Gastrocnemius medialis (tissue), 4 donors: ENCODE data around the gene CTNNBL1. TPM values are rescaled to one million over a fixed set of nuclear protein-coding genes. Genes with fewer than 3 reads are reported as not detected.

Experiments
- ATAC-seq, 2 donors: fragments of 150-250 bp; one replicate each; pipeline ENCODE4 v1.9.1; 2016
- DNase-seq, 2 donors: peaks; one replicate each; pipeline ENCODE4 v3.0.0-alpha.2; 2019
- H3K27ac ChIP-seq, 4 donors: fragments of 200-600 bp; sonication (generic); 1 replicate in 1 of 4; 2 replicates in 3 of 4; pipeline ENCODE4 v1.5.1; 2016 to 2018; ENCODE audit warnings: mild to moderate bottlenecking in 2 of 4, moderate library complexity in 1 of 4
- H3K27me3 ChIP-seq, 3 donors: fragments of 200-600 bp; sonication (generic) in 2 of 3; 1 replicate in 1 of 3; 2 replicates in 2 of 3; pipeline versions ENCODE4 v1.5.1 to v1.6.0; 2016 to 2019; ENCODE audit warnings: mild to moderate bottlenecking in 1 of 3, moderate library complexity in 1 of 3
- H3K36me3 ChIP-seq, 2 donors: fragments of 200-600 bp; sonication (generic) in 1 of 2; one replicate each; pipeline ENCODE4 v1.5.1; 2017 to 2018
- H3K4me1 ChIP-seq, 2 donors: fragments of 200-600 bp; sonication (generic) in 1 of 2; one replicate each; pipeline ENCODE4 v1.5.1; 2016 to 2017; ENCODE audit warnings: mild to moderate bottlenecking in 2 of 2
- H3K4me3 ChIP-seq, 4 donors: fragments of 200-600 bp; sonication (generic) in 3 of 4; 1 replicate in 1 of 4; 2 replicates in 3 of 4; pipeline ENCODE4 v1.5.1; 2016 to 2019; ENCODE audit warnings: mild to moderate bottlenecking in 2 of 4
- H3K9me3 ChIP-seq, 3 donors: fragments of 200-600 bp; sonication (generic) in 2 of 3; 1 replicate in 1 of 3; 2 replicates in 2 of 3; pipeline ENCODE4 v1.5.1; 2016 to 2019
- CTCF ChIP-seq, 5 experiments: fragments of 450-650 bp in 3 of 5; fragments of 200-600 bp in 2 of 5; sonication (generic) in 2 of 5; IDR thresholded peaks in 4 of 5; conservative IDR thresholded peaks in 1 of 5; 1 replicate in 4 of 5; 2 replicates in 1 of 5; pipeline ENCODE4 v1.5.1; 2016 to 2019; ENCODE audit warnings: antibody characterized with exemption in 5 of 5, mild to moderate bottlenecking in 3 of 5, moderate library complexity in 3 of 5
- POLR2A ChIP-seq, 2 donors: fragments of 450-650 bp; IDR thresholded peaks; one replicate each; pipeline ENCODE4 v1.6.1; 2017; ENCODE audit warnings: antibody characterized with exemption in 2 of 2, mild to moderate bottlenecking in 2 of 2, moderate library complexity in 2 of 2
- in situ Hi-C, 4 donors: fragments of 200-750 bp; cut with MboI; loops; one replicate each; pipeline versions ENCODE4 v1.15.0 to v1.8.0; 2017; ENCODE audit warnings: low sequenced_read_pairs in 4 of 4
- intact Hi-C: fragments of 100-400 bp; cut with DNase I; formaldehyde crosslinking; loops from one replicate; pipeline ENCODE4 v1.15.1; 2023; ENCODE audit warnings: low total_unique reads
- total RNA-seq, 4 donors: library from RNA; depleted of rRNA; stranded (reverse); fragments of >200 nt; gene quantifications; one replicate each; pipeline versions ENCODE4 v1.1.0 to v1.2.3, GENCODE V29; 2016

CTNNBL1 gene
- total RNA-seq, 4 donors from 2014 or later, result 23.1 to 35.4 (median 30.3) TPM

GRCh38 chr20:37918035-37918434, 224.2 kb downstream of the CTNNBL1 start:
- Histone ChIP-seq H3K4me3 (no peak overlapping the region), H3K9me3 (no peaks in the 10 kb centered on the region), H3K4me1 (no peaks in the 10 kb centered on the region), H3K27ac (no peak overlapping the region), H3K27me3 (peaks cover 53 to 61% (median 53%) of the 10 kb centered on the region in 3 donors), H3K36me3 (no peaks in the 10 kb centered on the region)
- intact Hi-C loops (no loop called here), in situ Hi-C loops (loop anchor here in 1 of 4 donors (25.0 kb wide), 1 partner anchor 106 kb away; no protein-coding TSS in a partner anchor)
- no peak for ATAC-seq
- DNase-seq, result no peak
- no peak for TF ChIP-seq CTCF (IDR thresholded peaks at IDR 0.05 in 4 of 5, conservative IDR thresholded peaks at IDR 0.05 in 1 of 5)
- TF ChIP-seq POLR2A (IDR thresholded peaks at IDR 0.05), result no peak

DNA sequence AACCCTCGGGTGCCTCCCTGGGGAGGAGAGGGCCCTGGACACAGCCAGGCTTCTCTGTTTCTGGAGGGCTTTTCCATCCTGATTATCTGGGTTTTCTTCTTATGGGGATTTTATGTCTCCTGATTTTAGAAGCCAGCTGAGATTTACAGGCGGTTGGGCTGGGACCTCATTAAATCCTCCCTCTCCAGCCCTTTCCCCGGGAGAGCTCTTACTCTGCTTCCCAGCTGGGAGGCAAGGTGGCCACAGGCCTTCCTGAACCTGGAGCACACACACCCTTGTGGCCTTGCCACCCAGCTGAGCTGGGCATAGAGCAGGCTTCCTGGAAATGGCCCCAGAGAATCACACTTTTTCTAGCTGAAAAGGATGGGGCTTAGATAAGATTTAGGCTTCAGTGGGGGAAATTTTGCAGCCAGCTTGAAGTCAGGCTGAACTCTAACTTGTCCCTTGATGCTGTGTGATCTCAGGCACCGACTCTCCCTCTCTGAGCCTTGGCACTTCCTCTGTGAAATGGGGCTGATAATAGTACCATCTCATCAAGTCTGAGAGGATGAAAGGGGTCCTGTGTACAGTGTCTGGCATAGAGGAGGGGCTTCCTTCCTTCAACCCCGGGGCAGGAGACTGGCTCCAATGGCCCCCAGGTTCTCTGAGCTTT, 225.7 kb downstream of the CTNNBL1 start:
- Histone ChIP-seq H3K36me3 (no peaks in the 10 kb centered on the region), H3K4me1 (no peaks in the 10 kb centered on the region), H3K4me3 (no peak overlapping the region), H3K27me3 (peaks cover 38 to 48% (median 39%) of the 10 kb centered on the region in 3 donors), H3K27ac (no peak overlapping the region), H3K9me3 (no peaks in the 10 kb centered on the region)
- ATAC-seq (no peak), DNase-seq (no peak)
- no peak for TF ChIP-seq POLR2A (IDR thresholded peaks at IDR 0.05)
- TF ChIP-seq CTCF (IDR thresholded peaks at IDR 0.05 in 4 of 5, conservative IDR thresholded peaks at IDR 0.05 in 1 of 5), result no peak
- in situ Hi-C loops, result loop anchor here in 1 of 4 donors (25.0 kb wide), 1 partner anchor 107 kb away; no protein-coding TSS in a partner anchor
- intact Hi-C loops, result no loop called here

- no peak for DNase-seq
- no peaks in the 10 kb centered on the region for H3K4me1 ChIP-seq
- H3K36me3 ChIP-seq, result no peaks in the 10 kb centered on the region
- H3K4me3 ChIP-seq, result no peak overlapping the region
- peaks cover 31 to 42% (median 32%) of the 10 kb centered on the region in 3 donors for H3K27me3 ChIP-seq
- no peak overlapping the region for H3K27ac ChIP-seq
- H3K9me3 ChIP-seq, result no peaks in the 10 kb centered on the region
- intact Hi-C loops, result no loop called here
- no peak for ATAC-seq
- in situ Hi-C loops, result loop anchor here in 1 of 4 donors (25.0 kb wide), 1 partner anchor 108 kb away; no protein-coding TSS in a partner anchor
- no peak for TF ChIP-seq CTCF (IDR thresholded peaks at IDR 0.05 in 4 of 5, conservative IDR thresholded peaks at IDR 0.05 in 1 of 5)
- no peak for TF ChIP-seq POLR2A (IDR thresholded peaks at IDR 0.05)
Measured at GRCh38 chr20:37920270-37920669, 226.4 kb downstream of the CTNNBL1 start.

GRCh38 chr20:37920679-37921322, 227.0 kb downstream of the CTNNBL1 start:
- in situ Hi-C loops (loop anchor here in 1 of 4 donors (25.0 kb wide), 1 partner anchor 108 kb away; no protein-coding TSS in a partner anchor), intact Hi-C loops (no loop called here)
- Histone ChIP-seq H3K9me3 (no peaks in the 10 kb centered on the region), H3K36me3 (no peaks in the 10 kb centered on the region), H3K27me3 (peaks cover 26 to 40% (median 27%) of the 10 kb centered on the region in 3 donors), H3K27ac (no peak overlapping the region), H3K4me3 (no peak overlapping the region), H3K4me1 (no peaks in the 10 kb centered on the region)
- DNase-seq (no peak), ATAC-seq (no peak)
- TF ChIP-seq POLR2A (IDR thresholded peaks at IDR 0.05), result no peak
- no peak for TF ChIP-seq CTCF (IDR thresholded peaks at IDR 0.05 in 4 of 5, conservative IDR thresholded peaks at IDR 0.05 in 1 of 5)
